ENCODE data around the gene MUC2.

- no peak for TF ChIP-seq EZH2 (IDR thresholded peaks at IDR 0.05)
- no peak for TF ChIP-seq POLR2AphosphoS5 (IDR thresholded peaks at IDR 0.05; ENCODE audit: borderline replicate concordance, low read depth, low read length)
Observed at GRCh38 chr11:1043563-1044096, 31.0 kb upstream of the MUC2 start.

Measured in SK-N-MC (cell line).